Stimulated activated CD4-positive, alpha-beta T cell treated with anti-CD3 and anti-CD28 coated beads, Interleukin-4, amount 100 ng/mL, for 24 hours (primary cell): ENCODE data around the gene FAM221B.

Source experiments
- DNase-seq: peaks from one replicate; pipeline ENCODE4 v3.0.0-alpha.2; 2020

Gene FAM221B

GRCh38 chr9:35790025-35790384 is 38.5 kb downstream of the FAM221B start:
- DNase-seq = no peak

- DNase-seq = no peak
Observed at GRCh38 chr9:35789541-35789940, 39.0 kb downstream of the FAM221B start.

GRCh38 chr9:35783418-35783817 is 45.1 kb downstream of the FAM221B start:
- no peak for DNase-seq

- no peak for DNase-seq
Observed at GRCh38 chr9:35781066-35781465, 47.5 kb downstream of the FAM221B start.

- no peak for DNase-seq
Observed at GRCh38 chr9:35778496-35778895, 50.0 kb downstream of the FAM221B start.

GRCh38 chr9:35776018-35776417 is 52.5 kb downstream of the FAM221B start:
- no peak for DNase-seq

- DNase-seq = no peak
Observed at GRCh38 chr9:35774907-35775635, 53.5 kb downstream of the FAM221B start.

- no peak for DNase-seq
Observed at GRCh38 chr9:35771943-35772342, 56.6 kb downstream of the FAM221B start.

GRCh38 chr9:35771534-35771933 is 57.0 kb downstream of the FAM221B start:
- no peak for DNase-seq

- DNase-seq = no peak
Observed at GRCh38 chr9:35771075-35771433, 57.5 kb downstream of the FAM221B start.

- DNase-seq = no peak
Observed at GRCh38 chr9:35769763-35770162, 58.8 kb downstream of the FAM221B start.

- no peak for DNase-seq
Observed at GRCh38 chr9:35767458-35767857, 61.1 kb downstream of the FAM221B start.

- DNase-seq = no peak
Observed at GRCh38 chr9:35766997-35767396, 61.5 kb downstream of the FAM221B start.
